Gastrocnemius medialis (tissue), 4 donors: ENCODE data around the gene C7orf57.

Experiments used
- CTCF ChIP-seq, 5 experiments: fragments of 450-650 bp in 3 of 5; fragments of 200-600 bp in 2 of 5; sonication (generic) in 2 of 5; IDR thresholded peaks in 4 of 5; conservative IDR thresholded peaks in 1 of 5; 1 replicate in 4 of 5; 2 replicates in 1 of 5; pipeline ENCODE4 v1.5.1; 2016 to 2019; ENCODE audit warnings: antibody characterized with exemption in 5 of 5, mild to moderate bottlenecking in 3 of 5, moderate library complexity in 3 of 5
- POLR2A ChIP-seq, 2 donors: fragments of 450-650 bp; IDR thresholded peaks; one replicate each; pipeline ENCODE4 v1.6.1; 2017; ENCODE audit warnings: antibody characterized with exemption in 2 of 2, mild to moderate bottlenecking in 2 of 2, moderate library complexity in 2 of 2

DNA sequence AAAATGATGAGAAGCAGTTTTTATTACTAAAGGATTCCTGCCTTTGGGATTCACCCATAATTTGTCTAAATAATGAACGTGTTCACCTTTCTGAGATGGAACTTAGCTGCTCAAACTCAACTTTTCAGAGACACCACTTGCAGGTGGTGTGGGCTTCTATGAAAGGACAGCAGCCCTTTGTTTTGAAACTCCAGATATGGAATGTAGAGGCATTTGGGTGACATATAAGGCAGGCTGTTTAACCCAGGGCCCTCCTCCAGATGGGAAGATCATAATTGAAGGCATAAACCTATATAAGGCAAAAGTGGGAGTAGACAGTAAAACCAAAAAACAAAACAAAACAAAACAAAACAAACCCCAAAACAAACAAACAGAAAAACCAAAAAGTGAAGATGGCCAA, 44.1 kb upstream of the C7orf57 start:
- no peak for TF ChIP-seq CTCF (IDR thresholded peaks at IDR 0.05 in 4 of 5, conservative IDR thresholded peaks at IDR 0.05 in 1 of 5)
- no peak for TF ChIP-seq POLR2A (IDR thresholded peaks at IDR 0.05)
